GM18868 (cell line): ENCODE measurements around the gene HTN1.
"Not testable (repeated sequence)": the region's sequence is repeated elsewhere in the genome, so short reads cannot be mapped to it uniquely, and the experiment has no call there.

Source experiments
- ATAC-seq: cut with Tn5 transposase; IDR thresholded peaks from one replicate; pipeline ENCODE4 v1.9.1; 2021; ENCODE audit warnings: mild to moderate bottlenecking, moderate library complexity; ENCODE audit not compliant: unreplicated experiment

Gene HTN1

DNA sequence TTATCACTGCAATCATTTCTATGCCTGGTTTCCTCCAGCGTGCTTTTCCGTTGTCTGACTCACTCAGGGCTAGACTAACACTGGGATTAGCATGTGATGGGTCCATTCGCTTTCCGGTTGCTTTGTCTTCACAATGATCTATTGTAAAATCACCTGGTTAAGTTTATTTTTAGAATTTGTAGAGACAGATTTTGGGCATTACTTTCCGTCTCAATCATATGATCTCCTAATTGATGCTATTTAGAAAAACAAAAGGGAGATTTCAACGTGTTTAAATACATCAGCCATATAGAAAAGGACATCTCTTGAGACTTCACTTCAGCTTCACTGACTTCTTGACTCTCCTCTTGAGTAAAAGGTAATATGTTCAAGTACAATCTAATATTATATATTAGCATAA lies at the start of gene HTN1:
TSS of gene HTN1 (plus strand) at position 301 of the 400 bp plus-strand sequence. CDS start 2,639 bp downstream, outside the sequence.
- ATAC-seq: not testable (repeated sequence)

DNA sequence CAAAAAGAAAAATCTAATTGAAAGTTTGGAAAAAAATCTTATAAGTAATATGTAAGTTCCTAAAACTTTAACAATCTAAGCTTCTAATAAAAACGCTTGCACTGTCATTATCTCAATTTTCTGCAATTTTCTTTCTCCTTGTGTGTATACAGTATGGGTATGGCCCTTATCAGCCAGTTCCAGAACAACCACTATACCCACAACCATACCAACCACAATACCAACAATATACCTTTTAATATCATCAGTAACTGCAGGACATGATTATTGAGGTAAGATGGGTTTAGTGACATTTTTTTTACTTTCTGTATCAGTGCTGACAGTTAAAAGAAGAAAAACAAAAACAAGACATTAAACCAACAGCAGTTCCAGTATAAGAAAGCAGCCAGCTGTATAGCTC lies 49.5 kb upstream of the HTN1 start:
- ATAC-seq: no peak

DNA sequence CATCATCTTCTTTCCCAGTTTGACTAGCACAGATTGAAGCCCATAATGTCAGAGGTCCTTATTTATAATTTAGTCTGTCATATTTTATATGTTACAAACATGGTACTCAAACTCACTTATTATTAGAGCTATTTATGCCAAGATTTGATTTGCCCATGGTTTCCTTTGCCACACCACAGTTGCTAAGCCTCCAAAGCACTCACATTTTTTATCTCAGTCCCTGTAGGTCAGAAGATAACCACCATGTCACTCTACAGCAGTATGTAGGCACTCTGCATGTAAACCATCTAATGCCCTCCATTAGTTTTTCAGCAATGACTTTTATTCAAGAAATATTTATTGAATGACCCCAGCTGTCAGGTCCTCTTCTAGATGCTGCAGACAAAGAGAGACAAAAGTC lies 47.7 kb upstream of the HTN1 start:
- no peak for ATAC-seq

DNA sequence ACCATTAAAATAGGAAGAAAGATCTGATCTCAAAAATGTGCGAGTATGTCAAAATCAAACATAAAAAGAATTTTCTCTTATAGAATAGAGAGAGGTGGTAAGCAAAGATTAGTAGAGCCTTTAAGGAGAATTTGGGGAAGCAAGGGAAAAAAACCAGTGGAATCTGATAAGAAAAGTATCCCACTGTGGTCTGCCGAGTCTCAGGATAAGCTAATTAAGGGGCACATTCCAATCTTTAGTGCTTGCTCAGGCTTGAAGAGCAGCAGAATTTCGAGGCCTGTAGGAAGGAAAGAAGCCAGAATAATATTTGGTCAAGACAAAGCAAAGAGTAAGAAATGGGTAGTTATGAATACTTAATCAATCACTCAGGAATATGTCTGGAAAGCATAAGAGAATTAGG lies 41.5 kb upstream of the HTN1 start:
- no peak for ATAC-seq

DNA sequence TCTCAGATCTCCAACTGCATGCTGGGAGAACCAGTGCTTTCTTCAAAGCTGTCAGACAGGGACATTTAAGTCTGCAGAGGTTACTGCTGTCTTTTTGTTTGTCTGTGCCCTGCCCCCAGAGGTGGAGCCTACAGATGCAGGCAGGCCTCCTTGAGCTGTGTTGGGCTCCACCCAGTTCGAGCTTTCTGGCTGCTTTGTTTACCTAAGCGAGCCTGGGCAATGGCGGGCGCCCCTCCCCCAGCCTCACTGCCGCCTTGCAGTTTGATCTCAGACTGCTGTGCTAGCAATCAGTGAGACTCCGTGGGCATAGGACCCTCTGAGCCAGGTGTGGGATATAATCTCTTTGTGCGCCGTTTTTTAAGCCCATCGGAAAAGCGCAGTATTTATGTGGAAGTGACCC lies 31.2 kb upstream of the HTN1 start:
- not testable (repeated sequence) for ATAC-seq

DNA sequence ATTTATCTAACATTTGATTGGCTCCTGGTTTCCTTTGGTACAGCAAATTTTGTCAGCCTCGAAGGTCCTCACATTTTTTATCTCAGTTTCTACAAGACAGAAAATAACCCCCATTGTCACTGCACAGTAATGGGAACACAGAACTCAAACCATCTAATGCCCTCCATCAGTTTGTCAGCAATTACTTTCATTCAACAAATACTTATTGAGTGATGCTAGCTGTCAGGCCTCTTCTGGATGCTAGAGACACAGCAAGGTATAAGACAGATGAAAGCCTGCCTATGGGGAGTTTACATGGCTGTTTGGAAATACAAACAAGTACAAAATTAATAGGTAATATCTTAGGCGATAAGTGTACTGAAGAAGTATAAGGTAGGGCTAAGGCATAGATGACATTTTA lies 27.0 kb upstream of the HTN1 start:
- ATAC-seq: no peak

DNA sequence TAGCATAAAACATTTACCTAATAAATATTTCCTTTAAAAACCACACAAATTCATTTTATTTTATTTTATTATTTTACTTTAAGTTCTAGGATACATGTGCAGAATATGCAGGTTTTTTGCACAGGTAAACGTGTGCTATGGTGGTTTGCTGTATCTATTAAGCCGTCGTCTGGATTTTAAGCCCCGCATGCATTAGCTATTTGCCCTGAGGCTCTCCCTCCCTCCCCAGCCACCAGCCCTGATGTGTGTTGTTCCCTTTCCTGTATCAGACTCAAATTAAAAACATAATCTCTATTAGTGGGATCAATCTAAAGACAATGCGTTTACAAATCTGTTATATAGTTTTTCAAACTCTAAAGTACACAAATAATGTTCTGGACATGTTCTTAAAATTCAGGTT lies 23.2 kb upstream of the HTN1 start:
- ATAC-seq: no peak

DNA sequence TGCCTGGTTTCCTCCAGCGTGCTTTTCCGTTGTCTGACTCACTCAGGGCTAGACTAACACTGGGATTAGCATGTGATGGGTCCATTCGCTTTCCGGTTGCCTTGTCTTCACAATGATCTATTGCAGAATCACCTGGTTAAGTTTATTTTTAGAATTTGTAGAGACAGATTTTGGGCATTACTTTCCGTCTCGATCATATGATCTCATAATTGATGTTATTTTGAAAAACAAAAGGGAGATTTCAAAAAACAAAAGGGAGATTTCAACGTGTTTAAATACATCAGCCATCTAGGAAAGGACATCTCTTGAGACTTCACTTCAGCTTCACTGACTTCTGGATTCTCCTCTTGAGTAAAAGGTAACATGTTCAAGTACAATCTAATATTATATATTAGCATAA lies 22.1 kb upstream of the HTN1 start, which contains the start of gene HTN3:
TSS of gene HTN3 (plus strand) at position 301 of the 400 bp plus-strand sequence. CDS start 2,282 bp downstream, outside the sequence.
- ATAC-seq: not testable (repeated sequence)

DNA sequence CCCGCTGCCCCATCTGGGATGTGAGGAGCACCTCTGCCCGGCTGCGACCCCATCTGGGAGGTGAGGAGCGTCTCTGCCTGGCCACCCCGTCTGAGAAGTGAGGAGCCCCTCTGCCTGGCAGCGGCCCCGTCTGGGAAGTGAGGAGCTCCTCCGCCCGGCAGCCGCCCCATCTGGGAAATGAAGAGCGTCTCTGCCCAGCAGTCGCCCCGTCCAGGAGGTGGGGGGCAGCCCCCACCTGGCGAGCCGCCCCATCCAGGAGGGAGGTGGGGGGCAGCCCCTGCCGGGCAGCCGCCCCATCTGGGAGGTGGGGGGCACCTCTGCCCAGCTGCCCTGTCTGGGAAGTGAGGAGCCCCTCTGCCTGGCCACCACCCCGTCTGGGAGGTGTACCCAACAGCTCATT lies 12.7 kb upstream of the HTN1 start:
- ATAC-seq: not testable (repeated sequence)

DNA sequence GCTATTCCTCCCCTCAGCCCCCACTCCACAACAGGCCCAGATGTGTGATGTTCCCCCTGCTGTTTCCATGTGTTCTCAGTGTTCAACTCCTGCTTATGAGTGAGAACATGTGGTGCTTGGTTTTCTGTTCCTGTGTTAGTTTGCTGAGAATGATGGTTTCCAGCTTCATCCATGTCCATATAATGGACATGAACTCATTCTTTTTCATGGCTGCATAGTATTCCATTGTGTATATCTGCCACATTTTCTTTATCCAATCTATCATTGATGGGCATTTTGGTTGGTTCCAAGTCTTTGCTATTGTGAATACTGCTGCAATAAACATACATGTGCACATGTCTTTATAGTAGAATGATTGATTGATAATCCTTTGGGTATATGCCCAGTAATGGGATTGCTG lies 10.3 kb upstream of the HTN1 start:
- ATAC-seq: not testable (repeated sequence)

DNA sequence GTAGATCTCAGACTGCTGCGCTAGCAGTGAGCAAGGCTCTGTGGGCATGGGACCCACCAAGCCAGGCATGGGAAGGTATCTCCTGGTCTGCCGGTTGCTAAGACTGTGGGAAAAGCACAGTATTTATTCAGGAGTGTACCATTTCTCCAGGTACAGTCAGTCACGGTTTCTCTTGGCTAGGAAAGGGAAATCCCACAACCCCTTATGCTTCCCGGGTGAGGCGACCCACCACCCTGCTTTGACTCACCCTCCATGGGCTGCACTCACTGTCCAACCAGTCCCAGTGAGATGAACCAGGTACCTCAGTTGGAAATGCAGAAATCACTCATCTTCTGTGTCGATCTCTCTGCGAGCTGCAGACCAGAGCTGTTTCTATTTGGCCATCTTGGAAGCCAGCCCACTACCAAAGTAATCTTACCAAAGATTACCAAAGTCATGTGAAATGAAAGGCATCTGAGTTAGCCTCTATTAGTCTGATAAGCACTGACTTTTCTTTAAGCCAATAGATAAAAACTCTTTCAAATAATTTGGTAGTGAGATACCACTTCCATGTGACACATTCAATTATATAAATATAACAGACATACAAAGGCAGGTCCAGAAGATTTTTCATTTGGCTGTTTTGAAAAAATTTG lies 8.5 kb upstream of the HTN1 start:
- ATAC-seq: no peak

DNA sequence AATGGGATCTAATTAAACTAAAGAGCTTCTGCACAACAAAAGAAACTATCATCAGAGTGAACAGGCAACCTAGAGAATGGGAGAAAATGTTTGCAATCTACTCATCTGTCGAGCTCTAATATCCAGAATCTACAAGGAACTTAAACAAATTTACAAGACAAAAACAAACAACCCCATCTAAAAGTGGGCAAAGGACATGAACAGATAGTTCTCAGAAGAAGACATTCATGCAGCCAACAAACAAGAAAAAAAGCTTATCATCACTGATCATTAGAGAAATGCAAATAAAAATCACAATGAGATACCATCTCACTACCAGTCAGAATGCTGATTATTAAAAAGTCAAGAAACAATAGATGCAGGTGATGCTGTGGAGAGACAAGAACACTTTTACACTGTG lies 6.3 kb downstream of the HTN1 start:
- ATAC-seq: not testable (repeated sequence)

DNA sequence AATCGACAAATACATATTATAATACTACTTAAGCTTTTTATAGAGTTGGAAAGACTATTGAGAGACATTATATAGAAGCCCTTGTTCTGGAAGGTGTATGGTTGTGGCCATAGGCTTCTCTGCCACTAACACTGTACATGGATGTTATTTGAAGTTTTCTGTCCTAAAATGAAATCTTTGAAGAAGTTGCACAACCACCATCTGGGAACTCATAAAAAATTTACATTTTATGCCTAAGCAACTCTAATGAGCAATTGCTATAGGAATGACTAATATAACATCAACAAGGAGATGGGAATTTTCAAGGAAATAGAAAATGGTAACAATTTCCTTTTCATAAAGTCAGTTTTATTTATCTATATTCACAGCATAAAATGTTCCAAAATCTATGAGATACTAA lies 7.4 kb downstream of the HTN1 start:
- ATAC-seq: no peak

DNA sequence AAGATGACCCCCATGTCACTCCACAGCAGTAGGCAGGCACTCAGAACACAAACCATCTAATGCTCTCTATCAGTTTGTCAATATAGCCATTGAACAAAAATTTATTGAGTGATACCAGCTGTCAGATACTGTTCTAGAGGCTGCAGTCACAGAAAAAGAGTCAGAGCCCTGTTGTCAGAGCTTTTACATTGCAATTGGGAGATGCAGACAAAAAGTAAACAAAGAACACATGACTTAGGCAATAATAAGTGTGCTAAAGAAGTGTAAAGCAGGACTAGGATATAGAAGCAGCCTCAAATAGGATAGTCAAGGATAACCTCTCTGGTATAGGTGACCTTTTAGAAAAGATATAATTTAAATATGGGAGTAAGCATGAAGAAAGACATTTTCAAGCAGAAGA lies 8.9 kb downstream of the HTN1 start:
- ATAC-seq: no peak

DNA sequence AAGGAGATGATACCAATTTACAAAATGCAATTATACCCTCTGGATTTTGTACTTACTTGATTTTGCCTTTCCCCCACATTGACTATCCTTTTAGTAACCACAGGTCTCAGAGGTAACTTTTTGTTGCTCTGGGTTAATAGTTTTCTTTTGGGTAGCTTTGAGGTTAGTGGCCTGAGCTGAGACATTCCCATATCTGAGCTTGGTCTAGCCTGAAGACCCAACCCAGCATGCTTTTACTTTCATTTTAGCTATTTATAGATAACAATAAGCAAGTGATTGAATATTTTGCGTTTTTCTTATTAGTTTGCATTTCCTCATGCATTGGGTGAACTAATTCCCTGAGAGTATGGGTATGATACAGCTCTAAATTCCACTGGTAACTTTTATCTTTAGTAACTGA lies 11.8 kb downstream of the HTN1 start:
- peak; percentile 51 for ATAC-seq

DNA sequence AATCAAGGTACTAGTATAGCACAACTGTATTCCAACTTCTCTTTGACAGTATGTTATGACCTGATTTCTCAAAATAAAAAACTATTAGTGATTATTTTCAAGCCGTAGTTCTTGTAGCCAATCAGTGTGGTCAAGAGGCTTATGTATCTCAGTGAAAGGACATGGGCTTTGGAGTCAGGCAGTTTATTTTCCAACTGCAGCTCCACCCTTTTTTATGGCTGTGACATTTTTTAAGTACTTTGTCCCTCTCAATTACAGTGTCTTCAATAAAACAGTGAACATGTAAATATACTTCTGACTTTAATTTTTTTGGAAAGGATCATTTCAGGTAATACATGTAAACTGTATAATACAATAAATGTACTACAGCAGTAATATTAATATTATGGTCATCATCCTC lies 30.0 kb downstream of the HTN1 start:
- no peak for ATAC-seq

DNA sequence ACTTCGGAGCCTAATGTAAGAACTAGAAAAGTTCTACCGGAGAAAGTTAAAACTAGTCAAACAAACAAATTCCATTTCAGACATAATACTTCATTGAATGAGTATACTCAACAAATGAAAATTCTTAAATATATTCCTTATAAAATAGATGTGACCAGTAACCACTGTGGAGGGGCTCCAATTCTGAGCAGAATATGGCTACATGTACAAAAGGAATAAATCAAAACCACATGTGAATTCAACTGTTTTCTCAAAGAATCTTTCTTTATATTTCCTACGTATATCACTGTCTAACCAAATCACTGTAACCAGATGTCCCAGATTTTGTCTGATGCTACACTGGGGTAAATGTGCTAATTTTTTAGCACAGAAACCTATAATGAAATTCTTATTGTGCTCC lies 49.0 kb downstream of the HTN1 start:
- no peak for ATAC-seq
